Activated naive CD8-positive, alpha-beta T cell (primary cell): Measurements from ENCODE around the gene PPEF1.
"Not testable (repeated sequence)": the region's sequence is repeated elsewhere in the genome, so short reads cannot be mapped to it uniquely, and the experiment has no call there.

ENCODE experiments used
- H3K27ac Mint-ChIP-seq: one replicate; pipeline ENCODE4 v1.8.0; 2021; ENCODE audit warnings: mixed read lengths
- H3K27me3 Mint-ChIP-seq: one replicate; pipeline ENCODE4 v1.8.0; 2021; ENCODE audit warnings: mixed read lengths
- H3K36me3 Mint-ChIP-seq: one replicate; pipeline ENCODE4 v1.8.0; 2021; ENCODE audit warnings: mixed read lengths
- H3K4me1 Mint-ChIP-seq: one replicate; pipeline ENCODE4 v1.8.0; 2021; ENCODE audit warnings: low read depth, mixed read lengths
- H3K4me3 Mint-ChIP-seq: one replicate; pipeline ENCODE4 v1.8.0; 2021; ENCODE audit warnings: mild to moderate bottlenecking, mixed read lengths
- H3K9me3 Mint-ChIP-seq: one replicate; pipeline ENCODE4 v1.8.0; 2021; ENCODE audit warnings: low read depth, mixed read lengths

The PPEF1 gene

DNA sequence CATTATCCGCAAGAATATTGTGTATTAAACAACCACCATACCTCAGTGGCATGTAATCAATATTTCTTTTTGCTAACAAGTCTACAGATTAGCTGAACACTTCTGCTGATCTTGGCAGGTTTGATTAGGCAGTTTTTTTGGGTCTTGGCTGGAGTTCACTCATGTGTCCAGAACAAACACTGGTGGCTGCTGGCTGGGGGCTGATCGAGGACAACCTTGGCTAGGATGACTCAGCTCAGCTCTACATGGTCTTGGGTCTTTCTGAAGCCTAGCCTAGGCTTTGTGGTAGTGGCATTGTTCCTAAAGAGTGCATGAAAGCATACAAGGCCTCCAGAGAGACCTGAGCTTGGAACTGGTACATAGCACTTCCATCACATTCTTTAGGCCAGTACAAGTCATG lies 41.1 kb downstream of the PPEF1 start:
- Mint-ChIP-seq H3K4me3 (no peak overlapping the region), H3K27ac (no peak overlapping the region), H3K9me3 (no peaks in the 10 kb centered on the region), H3K27me3 (no peaks in the 10 kb centered on the region), H3K36me3 (no peaks in the 10 kb centered on the region), H3K4me1 (no peaks in the 10 kb centered on the region)

DNA sequence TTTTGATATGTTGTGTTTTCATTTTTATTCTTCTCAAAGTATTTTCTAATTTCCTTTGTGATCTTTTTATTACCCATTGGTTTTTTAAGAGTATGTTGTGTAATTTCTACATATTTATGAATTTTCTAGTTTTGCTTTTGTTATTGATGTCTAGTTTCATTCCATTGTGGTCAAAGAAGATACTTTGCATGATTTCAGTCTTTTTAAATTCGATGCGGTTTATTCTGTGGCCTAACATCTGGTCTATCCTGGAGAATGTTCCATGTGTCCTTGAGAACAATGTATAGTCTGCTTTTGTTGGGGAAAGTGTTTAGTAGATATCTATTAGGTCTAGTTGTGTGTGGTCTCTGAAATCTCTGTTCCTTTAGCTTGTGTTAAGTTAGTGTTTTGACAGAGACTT lies 46.2 kb downstream of the PPEF1 start:
- Mint-ChIP-seq H3K9me3 (no peaks in the 10 kb centered on the region), H3K4me3 (no peak overlapping the region), H3K27ac (no peak overlapping the region), H3K27me3 (no peaks in the 10 kb centered on the region), H3K4me1 (no peaks in the 10 kb centered on the region), H3K36me3 (no peaks in the 10 kb centered on the region)

DNA sequence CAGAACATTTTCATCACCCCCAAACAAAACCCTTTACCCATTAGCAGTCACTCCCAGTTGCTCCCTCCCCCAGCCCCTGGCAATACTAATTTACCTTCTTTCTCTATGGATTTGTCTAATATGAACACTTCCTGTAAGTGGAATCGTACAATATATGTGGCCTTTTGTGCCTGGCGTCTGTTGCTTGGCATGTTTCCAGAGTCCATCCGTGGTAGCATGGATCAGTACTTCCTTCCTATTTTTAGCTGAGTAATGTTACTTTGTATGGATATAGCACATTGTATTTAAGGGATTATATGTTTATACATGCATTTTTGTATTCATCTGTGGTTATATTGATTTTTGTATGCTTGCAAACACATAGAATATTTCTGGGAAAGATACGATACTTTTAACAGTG lies 48.2 kb downstream of the PPEF1 start:
- H3K36me3 Mint-ChIP-seq: no peaks in the 10 kb centered on the region
- no peaks in the 10 kb centered on the region for H3K4me1 Mint-ChIP-seq
- H3K27me3 Mint-ChIP-seq: no peaks in the 10 kb centered on the region
- H3K27ac Mint-ChIP-seq: no peak overlapping the region
- H3K9me3 Mint-ChIP-seq: no peaks in the 10 kb centered on the region
- H3K4me3 Mint-ChIP-seq: no peak overlapping the region

DNA sequence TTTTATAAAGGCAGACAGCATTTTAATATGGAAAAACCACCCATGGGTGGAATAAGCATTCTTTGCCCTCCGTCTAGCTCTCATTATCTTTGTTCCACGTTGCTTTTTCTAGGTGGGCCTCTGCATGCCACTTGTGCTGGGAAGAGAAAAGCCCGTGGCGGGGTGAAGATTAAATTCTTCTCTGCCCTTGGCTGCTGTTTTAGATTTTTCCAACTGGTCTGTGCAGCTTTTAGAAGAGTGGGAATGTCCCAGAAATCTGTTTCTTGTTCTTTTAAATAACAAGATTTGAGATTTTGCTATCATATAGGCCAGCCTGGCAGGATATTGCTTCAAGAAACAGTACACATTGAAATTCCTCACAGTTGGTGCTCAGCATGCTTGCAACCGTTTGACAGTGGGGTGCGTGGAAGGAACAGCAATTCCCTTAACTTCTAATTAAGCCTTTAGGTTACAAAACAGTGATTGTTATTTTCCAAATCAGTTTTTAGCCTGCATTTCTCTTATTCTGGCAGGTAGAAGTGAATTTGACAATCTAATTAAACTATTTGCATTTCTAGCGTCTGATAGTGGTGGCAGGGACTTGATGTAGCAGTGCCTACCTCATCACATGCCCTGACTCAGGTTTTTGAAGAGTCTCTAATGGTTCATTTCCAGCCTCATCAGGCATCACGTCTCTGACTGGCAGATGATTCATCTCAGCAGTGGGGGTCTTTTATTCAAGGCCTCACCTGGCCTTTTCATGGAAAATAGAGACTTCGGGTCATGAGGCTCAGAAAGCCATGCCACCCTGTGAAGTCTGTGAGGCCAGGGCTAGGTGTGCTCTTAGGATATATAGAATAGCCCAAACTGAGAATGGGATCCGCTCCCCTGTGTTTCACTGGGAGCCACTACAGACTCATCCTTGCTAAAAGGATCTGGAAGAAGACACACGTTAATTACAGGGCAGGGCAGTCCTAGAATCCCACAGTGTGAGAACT lies 50.8 kb downstream of the PPEF1 start:
- H3K9me3 Mint-ChIP-seq: no peaks in the 10 kb centered on the region
- no peaks in the 10 kb centered on the region for H3K36me3 Mint-ChIP-seq
- no peak overlapping the region for H3K4me3 Mint-ChIP-seq
- no peak overlapping the region for H3K27ac Mint-ChIP-seq
- H3K27me3 Mint-ChIP-seq: no peaks in the 10 kb centered on the region
- no peaks in the 10 kb centered on the region for H3K4me1 Mint-ChIP-seq

DNA sequence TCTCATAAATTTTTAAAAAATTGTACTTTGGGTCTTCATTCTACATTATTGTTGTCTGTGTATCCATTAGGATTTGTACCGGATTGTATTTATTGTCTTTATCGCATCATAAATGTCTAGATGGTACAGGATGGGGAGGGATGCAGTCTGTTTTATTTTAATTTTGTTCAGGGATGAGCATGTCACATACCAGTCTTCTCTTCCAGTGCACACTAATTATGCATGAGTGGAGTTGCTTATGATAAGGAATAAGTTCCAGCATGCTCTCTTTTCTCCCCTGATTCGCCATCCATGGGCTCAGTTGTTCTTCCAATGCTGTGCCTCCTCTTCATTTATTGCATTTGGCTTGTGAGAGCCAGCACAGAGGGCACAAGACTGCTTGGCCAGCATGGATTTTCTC lies 54.3 kb downstream of the PPEF1 start:
- H3K9me3 Mint-ChIP-seq: no peaks in the 10 kb centered on the region
- H3K36me3 Mint-ChIP-seq: no peaks in the 10 kb centered on the region
- no peaks in the 10 kb centered on the region for H3K4me1 Mint-ChIP-seq
- no peak overlapping the region for H3K27ac Mint-ChIP-seq
- H3K4me3 Mint-ChIP-seq: no peak overlapping the region
- no peaks in the 10 kb centered on the region for H3K27me3 Mint-ChIP-seq

DNA sequence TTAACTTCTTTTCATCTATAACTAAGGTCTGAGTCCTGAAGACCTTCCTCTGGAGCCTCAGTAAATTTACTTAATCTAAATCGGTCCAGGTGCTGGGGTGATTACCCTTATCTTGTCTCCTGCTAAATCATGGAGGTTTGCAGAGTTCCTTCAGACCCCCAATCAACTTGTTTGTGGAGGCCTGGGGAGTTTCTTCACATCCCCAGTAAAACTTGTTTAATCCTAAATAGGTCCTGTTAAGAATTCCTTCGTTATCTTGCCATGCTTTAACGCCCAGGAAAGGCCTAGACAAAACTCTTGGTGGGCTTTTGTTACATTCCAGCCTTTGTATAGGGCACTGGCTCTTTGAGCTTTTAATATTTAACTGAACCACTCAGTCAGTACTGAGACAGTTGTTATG lies 55.7 kb downstream of the PPEF1 start:
- H3K36me3 Mint-ChIP-seq, H3K9me3 Mint-ChIP-seq, H3K4me1 Mint-ChIP-seq, H3K4me3 Mint-ChIP-seq, H3K27ac Mint-ChIP-seq, H3K27me3 Mint-ChIP-seq: not testable (repeated sequence)

DNA sequence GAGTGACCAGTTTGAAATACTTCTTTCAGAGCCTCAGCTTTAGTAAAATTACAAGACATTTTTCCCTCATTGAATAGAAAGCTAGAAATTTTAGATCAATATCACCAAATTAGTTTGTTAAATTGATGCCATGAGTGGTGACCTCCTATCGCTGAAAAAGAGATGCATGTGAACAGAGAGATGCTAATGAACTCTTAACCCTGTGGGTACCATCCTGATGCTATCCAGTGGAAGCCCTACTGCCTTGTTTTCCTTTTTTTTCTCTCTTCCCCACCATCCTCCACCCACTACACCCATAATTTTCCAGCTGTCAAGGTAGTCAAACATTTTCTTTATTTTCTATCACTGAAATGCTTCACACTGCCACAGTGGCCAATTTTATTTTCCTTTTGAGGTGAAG lies 61.9 kb downstream of the PPEF1 start:
- Mint-ChIP-seq H3K4me1 (no peaks in the 10 kb centered on the region), H3K27ac (no peak overlapping the region), H3K4me3 (no peak overlapping the region), H3K9me3 (peaks cover 6% of the 10 kb centered on the region), H3K36me3 (no peaks in the 10 kb centered on the region), H3K27me3 (no peaks in the 10 kb centered on the region)

DNA sequence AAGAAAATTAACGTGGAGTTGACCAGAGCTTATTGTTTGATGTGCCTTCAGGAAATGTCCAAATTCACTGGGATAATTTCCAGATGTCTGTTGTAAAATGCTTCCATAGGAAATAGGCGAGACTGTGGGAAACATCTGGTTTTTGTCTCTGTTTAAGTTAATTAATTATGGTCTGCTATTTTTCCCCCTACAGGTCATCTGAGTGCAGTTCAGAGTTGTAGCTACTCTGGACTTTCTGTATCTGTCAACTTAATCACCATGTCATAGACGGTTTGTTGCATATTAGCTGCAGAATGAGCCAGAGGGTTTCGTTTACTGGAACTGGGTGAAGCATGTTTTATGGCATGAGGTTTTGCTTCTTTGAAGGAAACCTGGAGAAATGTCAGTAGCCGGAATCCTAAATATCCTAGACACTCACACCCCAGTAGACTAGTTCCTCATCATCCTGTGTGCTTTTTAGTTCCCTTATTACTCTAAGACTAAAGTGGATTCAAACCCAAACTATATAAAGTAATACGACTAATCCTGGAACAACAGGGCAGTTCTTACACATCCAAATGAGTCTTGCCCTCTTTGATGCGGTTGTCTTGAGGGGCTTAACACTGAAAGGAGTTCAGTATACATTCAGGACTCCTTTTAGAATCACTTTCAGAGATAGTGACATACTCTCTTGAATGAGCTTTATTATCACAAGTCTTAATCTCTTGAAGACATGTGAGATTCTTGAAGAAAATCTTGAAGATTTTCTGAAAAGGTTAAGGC lies 62.5 kb downstream of the PPEF1 start:
- Mint-ChIP-seq H3K36me3 (no peaks in the 10 kb centered on the region), H3K9me3 (peaks cover 6% of the 10 kb centered on the region), H3K27me3 (no peaks in the 10 kb centered on the region), H3K4me3 (no peak overlapping the region), H3K4me1 (no peaks in the 10 kb centered on the region), H3K27ac (no peak overlapping the region)

DNA sequence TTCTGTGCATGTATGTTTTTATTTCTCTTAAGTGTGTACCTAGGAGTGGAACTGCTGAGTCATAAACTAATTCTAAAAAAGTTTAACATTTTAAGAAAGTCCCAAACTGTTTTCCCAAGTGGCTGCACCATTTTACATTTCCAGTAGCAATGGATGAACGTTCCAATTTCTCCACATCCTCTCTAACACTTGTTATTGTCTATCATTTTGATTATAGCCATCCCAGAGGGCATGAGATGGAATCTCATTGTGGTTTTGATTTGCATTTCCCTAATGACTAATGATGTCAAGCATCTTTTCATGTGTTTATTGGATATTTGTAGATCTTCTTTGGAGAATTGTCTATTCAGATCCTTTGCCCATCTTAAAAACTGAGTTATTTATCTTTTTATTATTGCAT lies 82.5 kb downstream of the PPEF1 start:
- H3K27me3 Mint-ChIP-seq: no peaks in the 10 kb centered on the region

DNA sequence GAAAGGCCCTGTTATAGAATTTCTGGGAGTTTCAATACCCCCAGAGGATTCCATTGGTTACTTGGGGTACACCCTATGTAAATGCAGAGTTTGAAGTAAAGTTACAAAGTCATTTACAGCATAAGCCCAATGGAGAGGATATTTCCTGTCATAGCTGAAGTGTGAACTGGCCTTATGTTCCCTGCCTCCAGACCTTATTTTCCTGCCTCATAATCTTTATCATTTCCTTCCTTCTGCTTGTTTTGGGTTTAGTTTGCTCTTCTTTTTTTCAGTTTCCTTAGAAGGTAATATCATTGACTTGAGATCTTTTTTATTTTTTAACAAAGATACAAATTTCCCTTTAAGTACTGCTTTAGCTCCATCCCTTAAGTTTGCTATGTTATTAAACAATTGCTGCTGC lies 85.4 kb downstream of the PPEF1 start:
- H3K4me1 Mint-ChIP-seq: no peaks in the 10 kb centered on the region
- no peaks in the 10 kb centered on the region for H3K36me3 Mint-ChIP-seq
- no peaks in the 10 kb centered on the region for H3K27me3 Mint-ChIP-seq
- no peaks in the 10 kb centered on the region for H3K9me3 Mint-ChIP-seq
- no peak overlapping the region for H3K27ac Mint-ChIP-seq
- H3K4me3 Mint-ChIP-seq: no peak overlapping the region

More for the DNA sequence above, 82.5 kb downstream of the PPEF1 start:
- H3K4me3 Mint-ChIP-seq: no peak overlapping the region
- H3K9me3 Mint-ChIP-seq: no peaks in the 10 kb centered on the region
- no peaks in the 10 kb centered on the region for H3K4me1 Mint-ChIP-seq
- H3K27ac Mint-ChIP-seq: no peak overlapping the region
- H3K36me3 Mint-ChIP-seq: no peaks in the 10 kb centered on the region

DNA sequence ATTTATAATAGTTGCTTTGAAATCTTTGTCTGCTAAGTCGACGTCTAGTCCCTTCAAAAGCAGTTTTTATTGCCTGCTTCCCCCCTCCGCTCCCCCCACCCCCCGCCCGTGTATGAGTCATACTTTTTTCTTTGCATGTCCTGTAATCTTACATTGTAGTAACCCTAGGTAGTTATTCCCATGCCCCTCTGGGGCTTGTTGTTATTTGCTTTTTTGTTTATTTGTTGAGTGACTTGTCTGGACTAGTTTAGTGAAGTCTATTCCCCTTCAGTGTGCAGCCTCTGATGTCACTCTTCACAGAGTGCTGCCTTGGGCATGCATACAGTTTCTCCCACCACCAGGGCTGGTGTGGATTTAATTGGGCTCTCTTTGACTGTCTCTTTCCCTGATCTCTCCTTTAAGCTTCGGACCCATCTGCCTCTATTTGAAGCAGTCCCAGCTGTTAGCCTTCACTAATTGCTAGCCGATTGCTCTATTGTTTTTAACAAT lies 86.2 kb downstream of the PPEF1 start:
- no peaks in the 10 kb centered on the region for H3K27me3 Mint-ChIP-seq
- no peak overlapping the region for H3K27ac Mint-ChIP-seq
- no peak overlapping the region for H3K4me3 Mint-ChIP-seq
- H3K4me1 Mint-ChIP-seq: no peaks in the 10 kb centered on the region
- no peaks in the 10 kb centered on the region for H3K9me3 Mint-ChIP-seq
- H3K36me3 Mint-ChIP-seq: no peaks in the 10 kb centered on the region

DNA sequence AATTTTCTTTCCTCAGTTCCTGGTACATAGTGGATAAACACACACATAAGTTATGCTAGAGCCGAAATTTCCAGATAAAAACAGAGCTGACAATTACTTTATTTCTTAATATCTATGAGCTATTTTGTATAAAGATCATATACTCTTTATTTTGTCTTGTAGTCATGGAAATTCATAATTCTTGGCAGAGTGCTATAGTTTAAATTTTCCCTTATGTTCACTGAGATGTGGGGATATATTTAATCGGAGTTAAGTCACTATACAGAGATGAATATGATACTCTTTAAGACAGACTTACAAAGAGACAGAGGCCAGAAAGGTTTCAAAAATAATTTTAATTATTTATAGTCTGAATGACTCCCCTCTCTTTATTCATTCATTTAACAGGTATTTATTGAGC lies 89.7 kb downstream of the PPEF1 start:
- H3K4me1 Mint-ChIP-seq: no peaks in the 10 kb centered on the region
- H3K27ac Mint-ChIP-seq: no peak overlapping the region
- no peak overlapping the region for H3K4me3 Mint-ChIP-seq
- no peaks in the 10 kb centered on the region for H3K9me3 Mint-ChIP-seq
- H3K27me3 Mint-ChIP-seq: no peaks in the 10 kb centered on the region
- no peaks in the 10 kb centered on the region for H3K36me3 Mint-ChIP-seq

DNA sequence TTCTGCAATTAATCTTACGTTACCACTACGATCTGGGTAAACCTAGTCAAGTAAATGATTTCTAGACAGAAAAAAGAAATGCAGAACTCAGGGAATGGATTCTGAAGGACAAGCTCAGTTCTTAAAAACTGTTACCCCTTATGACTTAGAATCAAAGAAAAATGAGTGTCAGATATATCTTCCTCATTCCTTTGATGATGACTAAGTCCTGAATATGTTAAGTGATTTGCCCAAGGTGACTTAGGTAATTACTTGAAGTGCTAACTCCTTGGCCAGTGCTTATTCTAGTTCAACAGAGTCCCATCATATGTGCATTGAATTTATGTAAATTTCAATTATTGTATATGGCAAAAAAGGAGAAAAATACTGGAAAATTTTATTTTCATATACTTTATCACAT lies 92.5 kb downstream of the PPEF1 start:
- Mint-ChIP-seq H3K4me3 (no peak overlapping the region), H3K27ac (no peak overlapping the region), H3K4me1 (no peaks in the 10 kb centered on the region), H3K27me3 (no peaks in the 10 kb centered on the region), H3K36me3 (no peaks in the 10 kb centered on the region), H3K9me3 (no peaks in the 10 kb centered on the region)

DNA sequence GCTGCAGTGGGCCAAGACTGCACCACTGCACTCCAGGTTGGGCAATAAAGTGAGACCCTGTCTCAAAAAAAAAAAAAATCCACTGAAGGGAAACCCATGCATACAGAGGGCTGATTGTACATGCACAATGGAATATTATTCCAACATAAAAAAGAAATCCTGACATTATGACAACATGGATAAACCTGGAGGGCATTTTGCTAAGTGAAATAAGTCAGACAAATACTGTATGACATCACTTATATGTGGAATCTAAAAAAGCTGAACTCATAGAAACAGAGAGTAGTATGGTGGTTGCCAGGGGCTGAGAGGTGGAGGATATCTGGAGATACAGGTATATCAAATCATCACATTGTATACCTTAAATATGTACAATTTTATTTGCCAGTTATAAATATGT lies 102.2 kb downstream of the PPEF1 start:
- Mint-ChIP-seq H3K27ac (no peak overlapping the region), H3K9me3 (no peaks in the 10 kb centered on the region), H3K4me3 (no peak overlapping the region), H3K4me1 (no peaks in the 10 kb centered on the region), H3K36me3 (no peaks in the 10 kb centered on the region), H3K27me3 (no peaks in the 10 kb centered on the region)

DNA sequence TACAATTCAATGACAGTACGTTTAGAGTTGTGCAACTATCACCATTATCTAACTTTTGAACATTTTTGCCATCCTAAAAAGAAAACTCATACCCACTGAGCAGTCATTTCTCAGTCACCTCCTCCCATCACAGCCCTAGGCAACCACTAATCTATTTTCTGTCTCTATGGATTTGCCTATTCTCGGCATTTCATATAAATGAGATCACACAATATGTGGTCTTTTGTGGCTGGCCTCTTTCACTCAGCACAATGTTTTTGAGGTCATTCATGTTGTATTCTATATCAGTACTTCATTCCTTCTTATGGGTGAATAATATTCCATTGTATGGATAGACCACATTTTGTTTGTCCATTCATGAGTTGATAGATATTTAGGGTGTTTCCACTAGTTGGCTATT lies 103.0 kb downstream of the PPEF1 start:
- no peaks in the 10 kb centered on the region for H3K4me1 Mint-ChIP-seq
- H3K27me3 Mint-ChIP-seq: no peaks in the 10 kb centered on the region
- no peak overlapping the region for H3K27ac Mint-ChIP-seq
- no peaks in the 10 kb centered on the region for H3K9me3 Mint-ChIP-seq
- no peaks in the 10 kb centered on the region for H3K36me3 Mint-ChIP-seq
- H3K4me3 Mint-ChIP-seq: no peak overlapping the region
